ENCODE measurements around the gene TMEM178B.

TMEM178B gene

DNA sequence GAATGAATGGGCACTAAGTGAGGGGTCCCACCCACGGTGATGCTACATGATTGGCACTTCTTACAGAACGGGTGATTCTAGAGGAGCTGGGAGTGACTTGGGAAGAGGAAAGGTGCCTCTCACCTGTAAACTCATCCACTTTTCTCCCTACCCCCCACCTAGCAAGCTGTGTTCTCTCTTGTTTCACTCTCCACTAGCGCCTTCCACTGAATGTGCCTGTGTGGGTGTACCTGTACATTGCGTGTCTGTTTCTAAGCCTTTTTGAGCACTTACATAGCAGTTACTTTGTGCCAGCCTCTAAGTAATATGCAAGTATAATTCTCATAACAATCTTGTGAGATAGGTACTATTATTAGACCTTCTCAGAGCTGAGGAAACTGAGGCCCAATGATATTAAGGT is 343.6 kb downstream of the TMEM178B start:
- TF ChIP-seq POLR2AphosphoS5 (IDR thresholded peaks at IDR 0.05; ENCODE audit: low read depth, low read length) (no peak), TAF1 (IDR thresholded peaks at IDR 0.05; ENCODE audit: borderline replicate concordance, insufficient read depth, low read length) (no peak), SIN3A (IDR thresholded peaks at IDR 0.05; ENCODE audit: borderline replicate concordance, insufficient read depth, low read length) (no peak), FOXP2 (optimal IDR thresholded peaks at IDR 0.05; ENCODE audit: borderline replicate concordance, extremely low read depth, extremely low read length, insufficient read depth) (no peak)
- TF ChIP-seq, protein P1, sequence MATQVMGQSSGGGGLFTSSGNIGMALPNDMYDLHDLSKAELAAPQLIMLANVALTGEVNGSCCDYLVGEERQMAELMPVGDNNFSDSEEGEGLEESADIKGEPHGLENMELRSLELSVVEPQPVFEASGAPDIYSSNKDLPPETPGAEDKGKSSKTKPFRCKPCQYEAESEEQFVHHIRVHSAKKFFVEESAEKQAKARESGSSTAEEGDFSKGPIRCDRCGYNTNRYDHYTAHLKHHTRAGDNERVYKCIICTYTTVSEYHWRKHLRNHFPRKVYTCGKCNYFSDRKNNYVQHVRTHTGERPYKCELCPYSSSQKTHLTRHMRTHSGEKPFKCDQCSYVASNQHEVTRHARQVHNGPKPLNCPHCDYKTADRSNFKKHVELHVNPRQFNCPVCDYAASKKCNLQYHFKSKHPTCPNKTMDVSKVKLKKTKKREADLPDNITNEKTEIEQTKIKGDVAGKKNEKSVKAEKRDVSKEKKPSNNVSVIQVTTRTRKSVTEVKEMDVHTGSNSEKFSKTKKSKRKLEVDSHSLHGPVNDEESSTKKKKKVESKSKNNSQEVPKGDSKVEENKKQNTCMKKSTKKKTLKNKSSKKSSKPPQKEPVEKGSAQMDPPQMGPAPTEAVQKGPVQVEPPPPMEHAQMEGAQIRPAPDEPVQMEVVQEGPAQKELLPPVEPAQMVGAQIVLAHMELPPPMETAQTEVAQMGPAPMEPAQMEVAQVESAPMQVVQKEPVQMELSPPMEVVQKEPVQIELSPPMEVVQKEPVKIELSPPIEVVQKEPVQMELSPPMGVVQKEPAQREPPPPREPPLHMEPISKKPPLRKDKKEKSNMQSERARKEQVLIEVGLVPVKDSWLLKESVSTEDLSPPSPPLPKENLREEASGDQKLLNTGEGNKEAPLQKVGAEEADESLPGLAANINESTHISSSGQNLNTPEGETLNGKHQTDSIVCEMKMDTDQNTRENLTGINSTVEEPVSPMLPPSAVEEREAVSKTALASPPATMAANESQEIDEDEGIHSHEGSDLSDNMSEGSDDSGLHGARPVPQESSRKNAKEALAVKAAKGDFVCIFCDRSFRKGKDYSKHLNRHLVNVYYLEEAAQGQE (IDR thresholded peaks at IDR 0.05; ENCODE audit: insufficient read depth in 1 of 2, low read depth in 2 of 2, low read length in 2 of 2): no peak

DNA sequence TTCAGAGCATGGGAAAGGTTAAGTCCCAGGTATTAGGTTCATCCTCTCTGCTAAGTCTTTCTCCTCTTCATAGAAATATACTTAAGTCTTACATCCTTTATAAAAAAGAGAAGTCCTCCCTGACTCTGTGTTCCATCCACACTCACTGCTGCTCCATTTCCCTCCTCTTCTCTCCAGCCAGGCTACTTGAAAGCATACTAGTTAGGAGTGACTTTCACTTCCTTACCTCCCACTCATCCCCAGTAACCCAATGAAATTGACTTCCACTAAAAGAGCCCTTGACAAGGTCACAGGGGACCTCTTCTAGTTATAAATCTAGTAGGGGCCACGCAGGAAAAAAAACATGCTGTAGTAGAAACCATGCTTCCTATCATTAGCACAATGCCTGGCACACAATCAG is 344.2 kb downstream of the TMEM178B start:
- TF ChIP-seq, protein P1 (IDR thresholded peaks at IDR 0.05; ENCODE audit: insufficient read depth in 1 of 2, low read depth in 2 of 2, low read length in 2 of 2): no peak
- no peak for TF ChIP-seq SIN3A (IDR thresholded peaks at IDR 0.05; ENCODE audit: borderline replicate concordance, insufficient read depth, low read length)
- no peak for TF ChIP-seq TAF1 (IDR thresholded peaks at IDR 0.05; ENCODE audit: borderline replicate concordance, insufficient read depth, low read length)
- TF ChIP-seq FOXP2 (optimal IDR thresholded peaks at IDR 0.05; ENCODE audit: borderline replicate concordance, extremely low read depth, extremely low read length, insufficient read depth): no peak
- TF ChIP-seq POLR2AphosphoS5 (IDR thresholded peaks at IDR 0.05; ENCODE audit: low read depth, low read length): no peak

DNA sequence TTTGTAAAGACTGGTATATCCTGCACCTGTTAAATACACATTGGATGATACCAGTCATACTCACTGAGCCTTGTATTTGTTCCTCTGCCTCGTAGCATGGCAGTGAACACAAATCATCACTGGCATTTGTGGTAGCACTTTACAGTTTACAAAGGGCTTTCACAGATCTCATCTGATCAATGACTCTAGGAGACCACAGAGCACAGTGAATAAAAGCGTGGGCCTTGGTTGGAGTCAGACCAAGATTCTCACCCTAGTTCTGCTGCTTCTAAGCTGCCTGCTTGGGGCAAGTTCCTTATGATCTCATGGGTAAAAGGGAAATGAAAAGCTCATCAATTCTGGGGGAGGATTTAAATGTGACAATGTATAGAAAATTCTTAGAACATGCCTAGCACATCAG is 347.4 kb downstream of the TMEM178B start:
- no peak for TF ChIP-seq FOXP2 (optimal IDR thresholded peaks at IDR 0.05; ENCODE audit: borderline replicate concordance, extremely low read depth, extremely low read length, insufficient read depth)
- no peak for TF ChIP-seq SIN3A (IDR thresholded peaks at IDR 0.05; ENCODE audit: borderline replicate concordance, insufficient read depth, low read length)
- TF ChIP-seq, protein P1 (IDR thresholded peaks at IDR 0.05; ENCODE audit: insufficient read depth in 1 of 2, low read depth in 2 of 2, low read length in 2 of 2): no peak
- no peak for TF ChIP-seq TAF1 (IDR thresholded peaks at IDR 0.05; ENCODE audit: borderline replicate concordance, insufficient read depth, low read length)
- TF ChIP-seq POLR2AphosphoS5 (IDR thresholded peaks at IDR 0.05; ENCODE audit: low read depth, low read length): no peak

DNA sequence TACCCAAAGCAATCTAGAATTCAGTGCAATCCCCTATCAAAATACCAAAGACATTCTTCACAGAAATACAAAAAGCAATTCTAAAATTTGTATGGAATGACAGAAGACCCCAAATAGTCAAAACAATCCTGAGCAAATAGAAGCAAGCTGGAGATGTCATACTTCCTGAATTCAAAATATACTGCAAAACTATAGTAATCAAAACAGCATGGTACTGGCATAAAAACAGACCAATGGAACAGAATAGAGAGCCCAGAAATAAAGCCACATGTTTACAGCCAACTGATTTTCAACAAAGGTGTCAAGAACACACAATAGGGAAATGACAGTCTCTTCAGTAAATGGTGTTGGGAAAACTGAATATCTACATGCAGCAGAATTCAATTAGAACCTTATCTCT is 353.3 kb downstream of the TMEM178B start:
- TF ChIP-seq POLR2AphosphoS5 (IDR thresholded peaks at IDR 0.05; ENCODE audit: low read depth, low read length) (no peak), FOXP2 (optimal IDR thresholded peaks at IDR 0.05; ENCODE audit: borderline replicate concordance, extremely low read depth, extremely low read length, insufficient read depth) (no peak), TAF1 (IDR thresholded peaks at IDR 0.05; ENCODE audit: borderline replicate concordance, insufficient read depth, low read length) (no peak), SIN3A (IDR thresholded peaks at IDR 0.05; ENCODE audit: borderline replicate concordance, insufficient read depth, low read length) (no peak)
- TF ChIP-seq, protein P1 (IDR thresholded peaks at IDR 0.05; ENCODE audit: insufficient read depth in 1 of 2, low read depth in 2 of 2, low read length in 2 of 2): no peak

All from PFSK-1 (cell line).